Liver (tissue), 3 donors: ENCODE results near the gene B3GALNT1.

Experiments used
- ATF3 ChIP-seq: IDR thresholded peaks from 2 replicates; pipeline ENCODE4 v1.6.1; 2016; ENCODE audit warnings: antibody characterized with exemption
- EGR1 ChIP-seq, 2 donors: IDR thresholded peaks; 2 replicates each; pipeline ENCODE4 v1.6.1; 2016 to 2018; ENCODE audit warnings: antibody characterized with exemption in 2 of 2, low read depth in 2 of 2
- GABPA ChIP-seq, 2 donors: IDR thresholded peaks in 1 of 2; conservative IDR thresholded peaks in 1 of 2; 2 replicates each; pipeline ENCODE4 v1.6.1; 2016; ENCODE audit warnings: antibody characterized with exemption in 2 of 2, mild to moderate bottlenecking in 1 of 2, moderate library complexity in 1 of 2
- JUND ChIP-seq, 2 donors: IDR thresholded peaks; 2 replicates each; pipeline ENCODE4 v1.6.1; 2016; ENCODE audit warnings: antibody characterized with exemption in 2 of 2
- MAX ChIP-seq: IDR thresholded peaks from 2 replicates; pipeline ENCODE4 v1.6.1; 2016; ENCODE audit warnings: antibody characterized with exemption
- NR2F2 ChIP-seq: IDR thresholded peaks from 2 replicates; pipeline ENCODE4 v1.6.1; 2016; ENCODE audit warnings: antibody characterized with exemption
- RAD21 ChIP-seq, 2 donors: IDR thresholded peaks; 2 replicates each; pipeline ENCODE4 v1.6.1; 2016; ENCODE audit warnings: antibody characterized with exemption in 2 of 2, mild to moderate bottlenecking in 2 of 2
- SP1 ChIP-seq: IDR thresholded peaks from 2 replicates; pipeline ENCODE4 v1.6.1; 2018; ENCODE audit warnings: antibody characterized with exemption, mild to moderate bottlenecking
- TAF1 ChIP-seq: conservative IDR thresholded peaks from 2 replicates; pipeline ENCODE4 v1.6.1; 2016; ENCODE audit warnings: antibody characterized with exemption, mild to moderate bottlenecking
- YY1 ChIP-seq: IDR thresholded peaks from 2 replicates; pipeline ENCODE4 v1.6.1; 2016; ENCODE audit warnings: antibody characterized with exemption, mild to moderate bottlenecking
- TF ChIP-seq, protein P1 (sequence below): fragments of 150-350 bp; IDR thresholded peaks from 2 replicates; pipeline ENCODE4 v1.5.1; 2017; ENCODE audit warnings: improper control_type of control experiment, low read depth, low read length; ENCODE audit not compliant: missing input control
- TF ChIP-seq, protein P2 (sequence below): IDR thresholded peaks from 2 replicates; pipeline ENCODE4 v1.6.1; 2016; ENCODE audit warnings: antibody characterized with exemption, mild to moderate bottlenecking
- TF ChIP-seq, protein P3 (sequence below): IDR thresholded peaks from 2 replicates; pipeline ENCODE4 v1.6.1; 2016; ENCODE audit warnings: antibody characterized with exemption
- donor health status: healthy.
- donor health status: healthy.

- TF ChIP-seq, protein P1, sequence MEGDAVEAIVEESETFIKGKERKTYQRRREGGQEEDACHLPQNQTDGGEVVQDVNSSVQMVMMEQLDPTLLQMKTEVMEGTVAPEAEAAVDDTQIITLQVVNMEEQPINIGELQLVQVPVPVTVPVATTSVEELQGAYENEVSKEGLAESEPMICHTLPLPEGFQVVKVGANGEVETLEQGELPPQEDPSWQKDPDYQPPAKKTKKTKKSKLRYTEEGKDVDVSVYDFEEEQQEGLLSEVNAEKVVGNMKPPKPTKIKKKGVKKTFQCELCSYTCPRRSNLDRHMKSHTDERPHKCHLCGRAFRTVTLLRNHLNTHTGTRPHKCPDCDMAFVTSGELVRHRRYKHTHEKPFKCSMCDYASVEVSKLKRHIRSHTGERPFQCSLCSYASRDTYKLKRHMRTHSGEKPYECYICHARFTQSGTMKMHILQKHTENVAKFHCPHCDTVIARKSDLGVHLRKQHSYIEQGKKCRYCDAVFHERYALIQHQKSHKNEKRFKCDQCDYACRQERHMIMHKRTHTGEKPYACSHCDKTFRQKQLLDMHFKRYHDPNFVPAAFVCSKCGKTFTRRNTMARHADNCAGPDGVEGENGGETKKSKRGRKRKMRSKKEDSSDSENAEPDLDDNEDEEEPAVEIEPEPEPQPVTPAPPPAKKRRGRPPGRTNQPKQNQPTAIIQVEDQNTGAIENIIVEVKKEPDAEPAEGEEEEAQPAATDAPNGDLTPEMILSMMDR = no peak
- no peak for TF ChIP-seq EGR1 (IDR thresholded peaks at IDR 0.05; ENCODE audit: low read depth in 2 of 2)
- TF ChIP-seq, protein P2, sequence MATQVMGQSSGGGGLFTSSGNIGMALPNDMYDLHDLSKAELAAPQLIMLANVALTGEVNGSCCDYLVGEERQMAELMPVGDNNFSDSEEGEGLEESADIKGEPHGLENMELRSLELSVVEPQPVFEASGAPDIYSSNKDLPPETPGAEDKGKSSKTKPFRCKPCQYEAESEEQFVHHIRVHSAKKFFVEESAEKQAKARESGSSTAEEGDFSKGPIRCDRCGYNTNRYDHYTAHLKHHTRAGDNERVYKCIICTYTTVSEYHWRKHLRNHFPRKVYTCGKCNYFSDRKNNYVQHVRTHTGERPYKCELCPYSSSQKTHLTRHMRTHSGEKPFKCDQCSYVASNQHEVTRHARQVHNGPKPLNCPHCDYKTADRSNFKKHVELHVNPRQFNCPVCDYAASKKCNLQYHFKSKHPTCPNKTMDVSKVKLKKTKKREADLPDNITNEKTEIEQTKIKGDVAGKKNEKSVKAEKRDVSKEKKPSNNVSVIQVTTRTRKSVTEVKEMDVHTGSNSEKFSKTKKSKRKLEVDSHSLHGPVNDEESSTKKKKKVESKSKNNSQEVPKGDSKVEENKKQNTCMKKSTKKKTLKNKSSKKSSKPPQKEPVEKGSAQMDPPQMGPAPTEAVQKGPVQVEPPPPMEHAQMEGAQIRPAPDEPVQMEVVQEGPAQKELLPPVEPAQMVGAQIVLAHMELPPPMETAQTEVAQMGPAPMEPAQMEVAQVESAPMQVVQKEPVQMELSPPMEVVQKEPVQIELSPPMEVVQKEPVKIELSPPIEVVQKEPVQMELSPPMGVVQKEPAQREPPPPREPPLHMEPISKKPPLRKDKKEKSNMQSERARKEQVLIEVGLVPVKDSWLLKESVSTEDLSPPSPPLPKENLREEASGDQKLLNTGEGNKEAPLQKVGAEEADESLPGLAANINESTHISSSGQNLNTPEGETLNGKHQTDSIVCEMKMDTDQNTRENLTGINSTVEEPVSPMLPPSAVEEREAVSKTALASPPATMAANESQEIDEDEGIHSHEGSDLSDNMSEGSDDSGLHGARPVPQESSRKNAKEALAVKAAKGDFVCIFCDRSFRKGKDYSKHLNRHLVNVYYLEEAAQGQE = no peak
- TF ChIP-seq ATF3 = no peak
- TF ChIP-seq, protein P3, sequence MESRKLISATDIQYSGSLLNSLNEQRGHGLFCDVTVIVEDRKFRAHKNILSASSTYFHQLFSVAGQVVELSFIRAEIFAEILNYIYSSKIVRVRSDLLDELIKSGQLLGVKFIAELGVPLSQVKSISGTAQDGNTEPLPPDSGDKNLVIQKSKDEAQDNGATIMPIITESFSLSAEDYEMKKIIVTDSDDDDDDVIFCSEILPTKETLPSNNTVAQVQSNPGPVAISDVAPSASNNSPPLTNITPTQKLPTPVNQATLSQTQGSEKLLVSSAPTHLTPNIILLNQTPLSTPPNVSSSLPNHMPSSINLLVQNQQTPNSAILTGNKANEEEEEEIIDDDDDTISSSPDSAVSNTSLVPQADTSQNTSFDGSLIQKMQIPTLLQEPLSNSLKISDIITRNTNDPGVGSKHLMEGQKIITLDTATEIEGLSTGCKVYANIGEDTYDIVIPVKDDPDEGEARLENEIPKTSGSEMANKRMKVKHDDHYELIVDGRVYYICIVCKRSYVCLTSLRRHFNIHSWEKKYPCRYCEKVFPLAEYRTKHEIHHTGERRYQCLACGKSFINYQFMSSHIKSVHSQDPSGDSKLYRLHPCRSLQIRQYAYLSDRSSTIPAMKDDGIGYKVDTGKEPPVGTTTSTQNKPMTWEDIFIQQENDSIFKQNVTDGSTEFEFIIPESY = no peak
- TF ChIP-seq YY1 = no peak
- TF ChIP-seq MAX = no peak
- no peak for TF ChIP-seq SP1
- no peak for TF ChIP-seq RAD21 (IDR thresholded peaks at IDR 0.05)
- TF ChIP-seq GABPA (IDR thresholded peaks at IDR 0.05 in 1 of 2, conservative IDR thresholded peaks at IDR 0.05 in 1 of 2) = no peak
- no peak for TF ChIP-seq NR2F2
- TF ChIP-seq JUND (IDR thresholded peaks at IDR 0.05) = no peak
- TF ChIP-seq TAF1 = no peak
These were observed 48.3 kb upstream of the B3GALNT1 start for GRCh38 chr3:161153480-161153879.
